HCT116 (cell line): ENCODE results near the gene PLB1. TPM values are rescaled to one million over a fixed set of nuclear protein-coding genes. Genes with fewer than 3 reads are reported as not detected.

Experiments used
- ATAC-seq: fragments of 200-7000 bp; cut with Tn5 transposase; 2 replicates; pipeline ENCODE4 v1.9.1; 2020; ENCODE audit warnings: mild to moderate bottlenecking, moderate library complexity
- BruUV-seq: library from RNA; stranded (reverse); fragments of 400-500 nt; replicated peaks from 2 replicates; lab custom pipeline; 2021; lab: Mats Ljungman, UMichigan
- CTCF ChIA-PET: fragments of 300-600 bp; sonication (Branson Sonifier 250); formaldehyde crosslinking; loops from one replicate; lab custom pipeline; 2021; ENCODE audit warnings: antibody characterized with exemption; lab: Charles Lee
- POLR2A ChIA-PET: fragments of 300-600, 350-600 bp; sonication (Branson Sonifier 250); formaldehyde crosslinking; loops from one replicate; lab custom pipeline; 2021; ENCODE audit warnings: antibody characterized with exemption; lab: Charles Lee
- RAD21 ChIA-PET, 2 experiments: fragments of 300-600 bp; sonication (Branson Sonifier 250); formaldehyde crosslinking; loops; one replicate each; lab custom pipeline; 2023; ENCODE audit warnings: low total read pairs in 2 of 2; ENCODE audit not compliant: uncharacterized antibody in 2 of 2, unreplicated experiment in 2 of 2, low non-redundant PET in 1 of 2; lab: Charles Lee
- DNase-seq: peaks from one replicate; pipeline ENCODE4 v3.0.0-alpha.2; 2010; ENCODE audit warnings: low read depth, low spot score
- H2AFZ ChIP-seq: fragments of 200-600 bp; shearing (Covaris generic), sonication (generic); 2 replicates; pipeline ENCODE4 v1.6.1; 2017; ENCODE audit warnings: low read depth, mixed run types, mixed read lengths, antibody characterized with exemption, low read length; ENCODE audit not compliant: poor library complexity, severe bottlenecking
- H3K27ac ChIP-seq: 2 replicates; pipeline ENCODE4 v1.5.1; 2012; ENCODE audit warnings: low read depth, low read length
- H3K27me3 ChIP-seq: fragments of 200-600 bp; sonication (generic); 2 replicates; pipeline ENCODE4 v1.6.1; 2016; ENCODE audit warnings: mixed run types, low read length, mixed read lengths; ENCODE audit not compliant: insufficient read depth
- H3K36me3 ChIP-seq, 2 experiments: fragments of 200-500 bp in 1 of 2; fragments of 200-600 bp in 1 of 2; sonication (Bioruptor generic) in 1 of 2; sonication (generic) in 1 of 2; 2 replicates each; pipeline versions ENCODE4 v1.5.1 to v1.6.1; 2014 to 2016; ENCODE audit warnings: low read length in 2 of 2, inconsistent platforms in 1 of 2, mixed read lengths in 1 of 2, mixed run types in 1 of 2; ENCODE audit not compliant: insufficient read depth in 2 of 2, control insufficient read depth in 1 of 2
- H3K4me1 ChIP-seq, 2 experiments: fragments of 200-600 bp in 1 of 2; sonication (generic) in 1 of 2; 2 replicates each; pipeline versions ENCODE4 v1.5.1 to v1.6.1; 2012 to 2017; ENCODE audit warnings: low read length in 2 of 2, inconsistent platforms in 1 of 2, mild to moderate bottlenecking in 1 of 2, mixed read lengths in 1 of 2, mixed run types in 1 of 2, moderate library complexity in 1 of 2; ENCODE audit not compliant: insufficient read depth in 2 of 2, control insufficient read depth in 1 of 2
- H3K4me2 ChIP-seq: fragments of 200-600 bp; sonication (generic); 2 replicates; pipeline ENCODE4 v1.6.1; 2017; ENCODE audit warnings: mixed run types, low read length, mixed read lengths
- H3K4me3 ChIP-seq, 2 experiments: fragments of 200-600 bp in 1 of 2; sonication (generic) in 1 of 2; replicated peaks in 1 of 2; 2 replicates each; pipeline ENCODE4 v1.5.1; 2011 to 2016; ENCODE audit warnings: low read length in 2 of 2, control low read depth in 1 of 2, low read depth in 1 of 2, mild to moderate bottlenecking in 1 of 2, mixed read lengths in 1 of 2, mixed run types in 1 of 2
- H3K79me2 ChIP-seq: fragments of 200-600 bp; sonication (generic); 2 replicates; pipeline ENCODE4 v1.6.1; 2017; ENCODE audit warnings: mild to moderate bottlenecking, mixed run types, low read length, moderate library complexity, mixed read lengths; ENCODE audit not compliant: insufficient read depth
- H3K9ac ChIP-seq: fragments of 200-600 bp; sonication (generic); 2 replicates; pipeline ENCODE4 v1.6.1; 2016; ENCODE audit warnings: low read length, mixed read lengths
- H3K9me2 ChIP-seq: fragments of 200-600 bp; sonication (generic), shearing (Covaris generic); 2 replicates; pipeline ENCODE4 v1.6.1; 2017; ENCODE audit warnings: mixed run types, mild to moderate bottlenecking, moderate library complexity; ENCODE audit not compliant: insufficient read depth
- H3K9me3 ChIP-seq, 2 experiments: fragments of 200-500 bp in 1 of 2; fragments of 200-600 bp in 1 of 2; sonication (Bioruptor generic) in 1 of 2; sonication (generic) in 1 of 2; 2 replicates each; pipeline ENCODE4 v1.6.1; 2014 to 2017; ENCODE audit warnings: low read length in 2 of 2, mixed read lengths in 2 of 2, inconsistent platforms in 1 of 2, low read depth in 1 of 2, mild to moderate bottlenecking in 1 of 2, mixed run types in 1 of 2, moderate library complexity in 1 of 2; ENCODE audit not compliant: control insufficient read depth in 1 of 2, insufficient read depth in 1 of 2
- H4K20me1 ChIP-seq: fragments of 200-600 bp; sonication (generic), shearing (Covaris generic); 2 replicates; pipeline ENCODE4 v1.6.1; 2017; ENCODE audit warnings: mixed run types, mild to moderate bottlenecking, moderate library complexity; ENCODE audit not compliant: insufficient read depth
- CEBPB ChIP-seq: IDR thresholded peaks from 2 replicates; pipeline ENCODE4 v1.6.1; 2012; ENCODE audit warnings: low read depth
- EGR1 ChIP-seq: IDR thresholded peaks from 2 replicates; pipeline ENCODE4 v1.6.1; 2012; ENCODE audit warnings: low read depth
- EZH2 ChIP-seq: fragments of 200-600 bp; sonication (generic); IDR thresholded peaks from 2 replicates; pipeline ENCODE4 v1.6.1; 2017; ENCODE audit warnings: antibody characterized with exemption, mixed run types
- EZH2phosphoT487 ChIP-seq: fragments of 200-600 bp; IDR thresholded peaks from 2 replicates; pipeline ENCODE4 v1.6.1; 2018; ENCODE audit warnings: antibody characterized with exemption, borderline replicate concordance
- FOSL1 ChIP-seq: IDR thresholded peaks from 2 replicates; pipeline ENCODE4 v1.6.1; 2012; ENCODE audit warnings: low read depth
- POLR2AphosphoS5 ChIP-seq: IDR thresholded peaks from 2 replicates; pipeline ENCODE4 v1.6.1; 2011; ENCODE audit warnings: mild to moderate bottlenecking, low read depth, low read length, moderate library complexity
- RAD21 ChIP-seq: IDR thresholded peaks from 2 replicates; pipeline ENCODE4 v1.6.1; 2012; ENCODE audit warnings: low read depth, mild to moderate bottlenecking
- SP1 ChIP-seq: IDR thresholded peaks from 2 replicates; pipeline ENCODE4 v1.6.1; 2012; ENCODE audit warnings: low read depth
- ZFX ChIP-seq: fragments of 450-650 bp; IDR thresholded peaks from 2 replicates; pipeline ENCODE4 v1.6.1; 2017
- intact Hi-C: fragments of 100-400 bp; cut with micrococcal nuclease; formaldehyde crosslinking; loops from 2 replicates; pipeline ENCODE4 v1.10.0; 2022
- total RNA-seq: library from RNA; stranded (reverse); gene quantifications from one replicate; pipeline ENCODE4 v1.2.1, GENCODE V29; 2021; ENCODE audit not compliant: unreplicated experiment
- TF ChIP-seq, protein P1 (sequence below), 3 experiments: fragments of 200-600 bp in 1 of 3; sonication (generic) in 1 of 3; IDR thresholded peaks in 2 of 3; conservative IDR thresholded peaks in 1 of 3; 2 replicates each; pipeline ENCODE4 v1.5.1; 2012 to 2017; ENCODE audit warnings: low read depth in 2 of 3, low read length in 2 of 3, antibody characterized with exemption in 1 of 3, borderline replicate concordance in 1 of 3, control low read depth in 1 of 3, mild to moderate bottlenecking in 1 of 3, mixed read lengths in 1 of 3, mixed run types in 1 of 3, moderate library complexity in 1 of 3; ENCODE audit not compliant: insufficient read depth in 1 of 3
- TF ChIP-seq, protein P2 (sequence below): IDR thresholded peaks from 2 replicates; pipeline ENCODE4 v1.6.1; 2011; ENCODE audit warnings: mild to moderate bottlenecking, low read length, moderate library complexity; ENCODE audit not compliant: insufficient replicate concordance; ENCODE audit errors: extremely low read depth
- TF ChIP-seq, protein P3 (sequence below): IDR thresholded peaks from 2 replicates; pipeline ENCODE4 v1.6.1; 2012

The PLB1 gene
- total RNA-seq, 1 experiment from 2014 or later, result 0.49 TPM

DNA sequence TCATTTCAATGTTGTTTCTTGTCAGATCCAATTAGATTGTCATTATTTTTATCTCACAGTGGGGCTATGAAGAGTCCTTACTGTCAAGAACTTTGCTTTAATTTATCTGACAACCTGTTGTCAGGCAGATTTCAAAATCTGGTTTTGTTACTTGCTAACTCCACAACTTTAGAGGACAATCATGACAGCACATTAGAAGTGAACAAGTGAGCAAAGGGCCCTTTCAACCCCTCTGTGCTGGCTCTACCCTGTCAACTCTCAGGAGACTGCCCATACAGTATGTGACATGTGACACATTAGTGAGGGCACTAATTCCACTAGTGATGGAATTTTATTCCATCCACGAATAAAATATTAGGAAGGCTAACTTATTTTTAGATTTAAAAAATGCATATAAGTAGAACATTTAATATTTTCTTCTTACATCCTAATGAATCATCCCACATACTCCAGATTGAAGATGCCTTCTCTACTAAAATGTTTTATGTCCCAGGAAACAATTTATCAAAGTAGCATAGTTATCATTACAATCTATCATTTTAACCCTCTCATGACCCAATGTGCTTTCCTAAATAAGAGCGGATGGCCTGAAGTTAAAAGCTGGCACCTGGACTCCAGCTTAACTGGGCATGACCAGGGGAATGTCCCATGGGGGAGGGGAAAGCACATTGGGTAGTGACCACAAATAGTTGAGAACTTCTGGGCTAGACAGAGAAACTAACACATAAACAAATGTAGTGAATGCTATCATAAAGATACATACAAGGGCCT is 158.2 kb downstream of the PLB1 start:
- H3K9me3 ChIP-seq, result no peaks in the 10 kb centered on the region
- no peak for DNase-seq
- no peaks in the 10 kb centered on the region for H4K20me1 ChIP-seq
- no peaks in the 10 kb centered on the region for H3K27me3 ChIP-seq
- H3K27ac ChIP-seq, result no peak overlapping the region
- no peak for TF ChIP-seq EZH2
- no peak overlapping the region for H2AFZ ChIP-seq
- ChIA-PET POLR2A (no interaction called here), RAD21 (no interaction called here), CTCF (no interaction called here)
- H3K4me2 ChIP-seq, result no peak overlapping the region
- no peaks in the 10 kb centered on the region for H3K36me3 ChIP-seq
- intact Hi-C loops, result no loop called here
- H3K4me3 ChIP-seq, result no peak overlapping the region
- BruUV-seq, result no TSS peak
- no peaks in the 10 kb centered on the region for H3K9me2 ChIP-seq
- H3K9ac ChIP-seq, result no peak overlapping the region
- no peaks in the 10 kb centered on the region for H3K79me2 ChIP-seq
- H3K4me1 ChIP-seq, result peaks cover 22 to 47% of the 10 kb centered on the region in 2 experiments
- ATAC-seq, result no peak

DNA sequence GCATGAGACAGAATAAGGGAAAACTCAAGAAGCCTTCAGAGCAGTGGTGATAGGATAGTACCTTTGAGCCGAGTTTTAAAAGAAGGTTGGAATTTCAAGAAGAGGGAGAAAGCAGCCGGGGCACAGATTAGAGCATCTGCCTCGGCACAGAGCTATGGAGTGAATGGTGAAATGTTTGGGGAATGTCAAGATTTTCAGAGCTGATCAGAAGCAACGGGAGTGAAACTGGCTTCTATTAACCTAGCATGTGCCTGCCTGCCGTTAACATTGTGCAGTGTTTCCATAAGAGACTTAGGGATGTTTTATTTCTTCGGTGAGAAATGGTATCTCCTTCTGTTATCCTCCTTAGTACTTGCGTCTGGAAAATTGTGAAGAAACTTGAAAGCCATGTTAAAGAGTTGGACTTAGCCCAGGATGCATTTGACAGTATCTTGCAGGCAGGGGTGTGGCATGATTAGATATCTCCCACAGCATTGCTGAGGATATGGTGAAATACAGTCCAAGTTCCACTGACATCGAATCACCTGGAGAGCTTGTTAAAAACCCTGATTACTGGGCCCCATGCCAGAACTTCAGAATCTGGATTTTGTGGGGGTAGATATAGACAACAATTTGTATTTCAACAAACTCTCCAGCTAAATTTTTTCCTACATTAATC is 158.9 kb downstream of the PLB1 start:
- CTCF ChIA-PET, result no interaction called here
- Histone ChIP-seq H3K36me3 (no peaks in the 10 kb centered on the region), H3K27ac (no peak overlapping the region), H3K4me3 (no peak overlapping the region), H3K79me2 (no peaks in the 10 kb centered on the region), H3K4me1 (peaks cover 15 to 40% of the 10 kb centered on the region in 2 experiments), H2AFZ (no peak overlapping the region), H3K9ac (no peak overlapping the region), H3K4me2 (no peak overlapping the region), H4K20me1 (no peaks in the 10 kb centered on the region), H3K9me2 (no peaks in the 10 kb centered on the region), H3K27me3 (no peaks in the 10 kb centered on the region), H3K9me3 (no peaks in the 10 kb centered on the region)
- intact Hi-C loops, result no loop called here
- ATAC-seq (no peak), DNase-seq (no peak)
- POLR2A ChIA-PET, result no interaction called here
- RAD21 ChIA-PET, result no interaction called here
- BruUV-seq, result no TSS peak
- TF ChIP-seq SP1 (no peak), ZFX (no peak), EZH2phosphoT487 (no peak), FOSL1 (no peak), EGR1 (no peak), RAD21 (no peak), CEBPB (no peak), POLR2AphosphoS5 (no peak)
- TF ChIP-seq, protein P1, sequence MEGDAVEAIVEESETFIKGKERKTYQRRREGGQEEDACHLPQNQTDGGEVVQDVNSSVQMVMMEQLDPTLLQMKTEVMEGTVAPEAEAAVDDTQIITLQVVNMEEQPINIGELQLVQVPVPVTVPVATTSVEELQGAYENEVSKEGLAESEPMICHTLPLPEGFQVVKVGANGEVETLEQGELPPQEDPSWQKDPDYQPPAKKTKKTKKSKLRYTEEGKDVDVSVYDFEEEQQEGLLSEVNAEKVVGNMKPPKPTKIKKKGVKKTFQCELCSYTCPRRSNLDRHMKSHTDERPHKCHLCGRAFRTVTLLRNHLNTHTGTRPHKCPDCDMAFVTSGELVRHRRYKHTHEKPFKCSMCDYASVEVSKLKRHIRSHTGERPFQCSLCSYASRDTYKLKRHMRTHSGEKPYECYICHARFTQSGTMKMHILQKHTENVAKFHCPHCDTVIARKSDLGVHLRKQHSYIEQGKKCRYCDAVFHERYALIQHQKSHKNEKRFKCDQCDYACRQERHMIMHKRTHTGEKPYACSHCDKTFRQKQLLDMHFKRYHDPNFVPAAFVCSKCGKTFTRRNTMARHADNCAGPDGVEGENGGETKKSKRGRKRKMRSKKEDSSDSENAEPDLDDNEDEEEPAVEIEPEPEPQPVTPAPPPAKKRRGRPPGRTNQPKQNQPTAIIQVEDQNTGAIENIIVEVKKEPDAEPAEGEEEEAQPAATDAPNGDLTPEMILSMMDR (IDR thresholded peaks at IDR 0.05 in 2 of 3, conservative IDR thresholded peaks at IDR 0.05 in 1 of 3; ENCODE audit: borderline replicate concordance in 1 of 3, insufficient read depth in 1 of 3, low read depth in 2 of 3, low read length in 2 of 3), result no peak
- TF ChIP-seq, protein P2, sequence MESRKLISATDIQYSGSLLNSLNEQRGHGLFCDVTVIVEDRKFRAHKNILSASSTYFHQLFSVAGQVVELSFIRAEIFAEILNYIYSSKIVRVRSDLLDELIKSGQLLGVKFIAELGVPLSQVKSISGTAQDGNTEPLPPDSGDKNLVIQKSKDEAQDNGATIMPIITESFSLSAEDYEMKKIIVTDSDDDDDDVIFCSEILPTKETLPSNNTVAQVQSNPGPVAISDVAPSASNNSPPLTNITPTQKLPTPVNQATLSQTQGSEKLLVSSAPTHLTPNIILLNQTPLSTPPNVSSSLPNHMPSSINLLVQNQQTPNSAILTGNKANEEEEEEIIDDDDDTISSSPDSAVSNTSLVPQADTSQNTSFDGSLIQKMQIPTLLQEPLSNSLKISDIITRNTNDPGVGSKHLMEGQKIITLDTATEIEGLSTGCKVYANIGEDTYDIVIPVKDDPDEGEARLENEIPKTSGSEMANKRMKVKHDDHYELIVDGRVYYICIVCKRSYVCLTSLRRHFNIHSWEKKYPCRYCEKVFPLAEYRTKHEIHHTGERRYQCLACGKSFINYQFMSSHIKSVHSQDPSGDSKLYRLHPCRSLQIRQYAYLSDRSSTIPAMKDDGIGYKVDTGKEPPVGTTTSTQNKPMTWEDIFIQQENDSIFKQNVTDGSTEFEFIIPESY, result no peak
- TF ChIP-seq, protein P3, sequence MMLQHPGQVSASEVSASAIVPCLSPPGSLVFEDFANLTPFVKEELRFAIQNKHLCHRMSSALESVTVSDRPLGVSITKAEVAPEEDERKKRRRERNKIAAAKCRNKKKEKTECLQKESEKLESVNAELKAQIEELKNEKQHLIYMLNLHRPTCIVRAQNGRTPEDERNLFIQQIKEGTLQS, result no peak
